ENCODE results near the gene RNF151. TPM values are rescaled to one million over a fixed set of nuclear protein-coding genes. Genes with fewer than 3 reads are reported as not detected.
A peak's percentile ranks its signal among the peaks of the same experiment; 100 is the strongest.

The RNF151 gene
- total RNA-seq, 1 donor from 2014 or later: not detected

DNA sequence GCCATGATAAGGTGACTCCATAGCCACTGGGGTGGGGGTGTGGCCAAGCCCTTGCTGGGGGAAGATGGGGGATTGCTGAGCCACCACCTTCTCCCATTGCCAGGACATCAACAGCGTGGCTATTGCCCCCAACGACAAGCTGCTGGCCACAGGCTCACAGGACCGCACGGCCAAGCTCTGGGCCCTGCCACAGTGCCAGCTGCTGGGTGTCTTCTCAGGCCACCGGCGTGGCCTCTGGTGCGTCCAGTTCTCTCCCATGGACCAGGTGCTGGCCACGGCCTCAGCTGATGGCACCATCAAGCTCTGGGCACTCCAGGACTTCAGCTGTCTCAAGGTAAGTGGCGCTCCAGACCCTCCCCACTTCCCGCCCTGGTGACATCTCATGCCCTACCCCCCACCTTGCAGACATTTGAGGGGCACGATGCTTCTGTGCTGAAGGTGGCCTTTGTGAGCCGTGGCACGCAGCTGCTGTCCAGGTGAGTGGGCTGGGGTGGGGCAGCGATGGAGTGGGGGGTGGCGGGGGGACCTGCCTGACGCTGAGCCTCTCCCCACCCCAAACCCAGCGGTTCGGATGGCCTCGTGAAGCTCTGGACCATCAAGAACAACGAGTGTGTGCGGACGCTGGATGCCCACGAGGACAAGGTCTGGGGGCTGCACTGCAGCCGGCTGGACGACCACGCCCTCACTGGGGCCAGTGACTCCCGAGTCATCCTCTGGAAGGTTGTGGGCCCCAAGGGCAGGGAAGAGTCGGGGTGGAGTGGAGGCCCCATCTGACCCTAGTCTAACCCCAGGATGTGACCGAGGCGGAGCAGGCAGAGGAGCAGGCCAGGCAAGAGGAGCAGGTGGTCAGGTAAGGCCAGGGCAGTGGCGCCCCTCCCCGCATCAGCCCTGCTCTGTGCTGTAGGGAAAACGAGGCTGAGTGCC, 10.6 kb downstream of the RNF151 start:
- no peak for DNase-seq (ENCODE audit: low spot score)

GRCh38 chr16:1977875-1978268, 11.2 kb downstream of the RNF151 start:
- no peak for DNase-seq (ENCODE audit: low spot score)

- no peak for DNase-seq (ENCODE audit: low spot score)
Observed at GRCh38 chr16:1978476-1979120, 11.9 kb downstream of the RNF151 start.

GRCh38 chr16:1979271-1980029, 12.8 kb downstream of the RNF151 start:
- peak; percentile 76 for DNase-seq (ENCODE audit: low spot score)

DNA sequence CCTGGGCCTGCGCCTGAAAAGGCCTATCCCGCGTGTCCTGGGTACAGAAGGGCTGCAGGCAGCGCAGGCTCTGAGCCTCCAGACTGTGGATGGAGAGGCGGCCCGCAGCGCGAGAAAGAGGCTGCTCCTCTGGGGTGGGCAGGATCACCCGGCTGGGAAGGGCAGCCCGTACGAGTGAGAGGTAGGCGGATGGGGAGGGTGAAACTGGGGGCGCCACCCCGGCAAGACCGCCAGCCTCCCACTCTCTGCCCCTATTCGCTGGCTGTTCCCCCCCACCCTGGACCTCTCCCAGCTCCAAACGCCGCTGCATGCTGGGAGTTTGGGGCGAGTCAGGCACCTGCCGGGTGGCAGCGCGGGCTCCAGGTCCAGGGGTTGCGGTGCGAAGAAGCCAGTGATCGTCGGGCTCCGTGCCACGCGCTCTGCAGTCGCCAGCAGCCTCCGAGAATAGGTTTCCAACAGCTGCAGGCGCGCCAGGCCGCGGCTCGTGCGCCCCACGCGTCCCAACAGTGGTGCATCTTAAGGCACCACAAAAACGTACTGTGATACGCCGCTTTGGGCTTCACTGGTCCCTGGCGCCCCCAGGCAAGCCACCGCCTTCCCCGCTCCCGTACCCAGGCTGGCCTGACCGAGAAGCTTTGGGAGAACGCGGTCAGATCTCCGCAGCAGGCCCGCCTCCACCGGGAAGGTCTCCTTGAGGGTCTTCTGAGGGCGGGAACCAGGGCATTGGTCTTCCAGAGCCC, 13.5 kb downstream of the RNF151 start:
- DNase-seq (ENCODE audit: low spot score): no peak

DNA sequence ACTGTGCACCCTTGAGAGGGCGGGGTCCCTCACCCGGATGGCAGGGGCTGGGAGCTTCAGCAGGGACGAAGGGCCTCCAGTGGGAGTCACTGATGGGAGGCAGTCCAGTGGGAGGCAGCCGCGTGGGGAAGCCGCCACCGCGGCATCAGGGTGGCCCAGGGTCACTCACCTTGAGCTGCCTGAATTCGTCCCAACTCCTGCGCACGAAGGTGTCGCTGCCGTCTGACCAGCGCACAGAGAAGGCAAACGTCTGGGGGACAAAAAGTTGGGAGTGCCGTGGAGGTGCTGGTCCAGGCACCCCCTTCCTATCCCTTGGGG, 14.1 kb downstream of the RNF151 start:
- no peak for DNase-seq (ENCODE audit: low spot score)

DNA sequence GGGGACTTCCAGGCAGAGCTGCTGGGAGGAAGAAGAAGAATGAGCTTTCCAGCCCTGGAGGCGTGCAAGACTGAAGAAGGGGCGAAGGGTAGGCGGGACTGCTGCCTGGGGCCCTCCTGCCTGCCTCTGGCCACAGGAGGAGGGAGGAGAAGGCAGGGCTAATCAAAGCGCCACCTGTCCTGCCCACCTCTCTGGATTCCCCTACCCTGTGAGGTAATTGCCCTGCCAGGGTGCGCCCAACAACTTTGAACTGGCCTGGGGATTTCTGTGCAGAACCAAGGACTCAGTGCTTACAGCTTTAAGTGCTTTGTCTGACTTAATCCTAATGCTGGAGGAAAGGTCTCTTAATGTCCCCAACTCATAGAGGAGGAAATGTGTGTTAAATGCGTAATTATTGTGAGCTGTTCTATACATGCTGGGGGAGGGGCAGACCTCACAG, 14.8 kb downstream of the RNF151 start, which contains the start of gene NOXO1:
Gene NOXO1, minus strand, starts transcription at position 72 of the 439 bp plus-strand sequence. CDS start 290 bp downstream, outside the sequence.
- no peak for DNase-seq (ENCODE audit: low spot score)

DNA sequence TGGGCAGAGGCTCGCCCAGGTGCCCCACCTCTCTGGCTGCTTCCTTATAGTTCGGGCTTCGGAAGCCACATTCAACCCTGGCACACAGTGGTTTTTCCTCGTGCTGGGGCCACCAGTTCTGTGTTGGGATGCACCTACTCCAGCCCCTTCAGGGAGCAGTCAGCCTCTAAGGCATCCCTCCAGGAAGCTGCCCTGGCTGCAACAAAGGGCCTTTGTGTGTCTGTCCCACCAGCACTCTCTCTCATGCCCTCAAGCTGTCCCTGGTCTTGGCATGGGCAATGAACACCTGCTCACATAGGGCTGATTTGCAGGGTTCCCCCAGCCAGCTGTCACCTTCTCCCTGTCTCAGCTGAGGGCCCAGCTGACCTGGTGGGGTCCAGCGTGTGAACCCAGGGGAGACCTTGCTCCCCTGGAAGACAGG, 15.4 kb downstream of the RNF151 start:
- no peak for DNase-seq (ENCODE audit: low spot score)

- DNase-seq (ENCODE audit: low spot score): no peak
Observed at GRCh38 chr16:1982991-1983543, 16.4 kb downstream of the RNF151 start.

- DNase-seq (ENCODE audit: low spot score): peak; percentile 90
Observed at GRCh38 chr16:1983544-1984346, 17.1 kb downstream of the RNF151 start, which contains the start of gene GFER. Gene GFER (plus strand): TSS chr16:1984193. CDS start chr16:1984219, 26 bp downstream.

DNA sequence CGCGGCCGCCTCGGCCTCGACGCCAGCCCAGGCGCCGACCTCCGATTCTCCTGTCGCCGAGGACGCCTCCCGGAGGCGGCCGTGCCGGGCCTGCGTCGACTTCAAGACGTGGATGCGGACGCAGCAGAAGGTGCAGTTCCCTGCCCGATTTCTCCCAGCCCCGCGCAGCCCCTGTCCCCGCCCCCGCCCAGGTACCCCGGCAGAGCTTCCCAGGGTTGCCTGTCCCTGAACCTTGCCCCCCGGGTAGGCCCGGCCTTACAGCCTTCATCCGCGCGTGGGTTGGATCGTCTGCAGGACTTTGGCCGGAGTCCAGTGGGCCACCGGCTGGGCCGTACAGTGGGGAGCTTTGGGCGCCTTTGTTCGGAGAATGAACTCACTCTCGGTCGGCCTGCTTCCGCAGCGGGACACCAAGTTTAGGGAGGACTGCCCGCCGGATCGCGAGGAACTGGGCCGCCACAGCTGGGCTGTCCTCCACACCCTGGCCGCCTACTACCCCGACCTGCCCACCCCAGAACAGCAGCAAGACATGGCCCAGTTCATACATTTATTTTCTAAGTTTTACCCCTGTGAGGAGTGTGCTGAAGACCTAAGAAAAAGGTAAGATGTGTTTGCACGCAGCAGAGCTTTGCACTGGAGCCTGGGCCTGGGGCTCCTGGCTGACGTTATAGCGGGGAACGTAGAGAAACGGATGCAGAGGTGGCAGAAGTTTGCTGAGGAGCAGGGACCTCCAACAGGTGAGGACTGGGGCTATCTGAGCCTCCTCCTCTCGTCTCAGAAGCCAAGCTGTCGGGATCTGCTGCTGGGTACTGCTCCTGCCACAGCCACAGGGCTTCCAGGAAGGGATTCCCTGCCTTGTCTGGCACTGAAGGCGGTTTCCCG, 17.9 kb downstream of the RNF151 start:
- no peak for DNase-seq (ENCODE audit: low spot score)

GRCh38 chr16:1985466-1986150, 19.0 kb downstream of the RNF151 start:
- no peak for DNase-seq (ENCODE audit: low spot score)

GRCh38 chr16:1987198-1987597, 20.5 kb downstream of the RNF151 start:
- no peak for DNase-seq (ENCODE audit: low spot score)

- no peak for DNase-seq (ENCODE audit: low spot score)
Observed at GRCh38 chr16:1989209-1990100, 22.8 kb downstream of the RNF151 start, which contains the start of gene SYNGR3. Gene SYNGR3 (plus strand): TSS chr16:1989970. CDS start chr16:1990103, 133 bp downstream.

DNA sequence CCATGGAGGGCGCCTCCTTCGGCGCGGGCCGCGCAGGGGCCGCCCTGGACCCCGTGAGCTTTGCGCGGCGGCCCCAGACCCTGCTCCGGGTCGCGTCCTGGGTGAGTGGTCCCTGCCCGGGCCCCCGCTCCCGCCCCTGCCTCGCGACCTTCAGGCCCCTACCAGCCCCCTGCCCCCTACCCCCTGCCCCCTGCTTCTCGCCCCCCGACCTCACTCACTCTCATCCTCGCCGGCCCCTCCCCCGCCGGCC, 23.4 kb downstream of the RNF151 start:
- DNase-seq (ENCODE audit: low spot score): no peak

DNA sequence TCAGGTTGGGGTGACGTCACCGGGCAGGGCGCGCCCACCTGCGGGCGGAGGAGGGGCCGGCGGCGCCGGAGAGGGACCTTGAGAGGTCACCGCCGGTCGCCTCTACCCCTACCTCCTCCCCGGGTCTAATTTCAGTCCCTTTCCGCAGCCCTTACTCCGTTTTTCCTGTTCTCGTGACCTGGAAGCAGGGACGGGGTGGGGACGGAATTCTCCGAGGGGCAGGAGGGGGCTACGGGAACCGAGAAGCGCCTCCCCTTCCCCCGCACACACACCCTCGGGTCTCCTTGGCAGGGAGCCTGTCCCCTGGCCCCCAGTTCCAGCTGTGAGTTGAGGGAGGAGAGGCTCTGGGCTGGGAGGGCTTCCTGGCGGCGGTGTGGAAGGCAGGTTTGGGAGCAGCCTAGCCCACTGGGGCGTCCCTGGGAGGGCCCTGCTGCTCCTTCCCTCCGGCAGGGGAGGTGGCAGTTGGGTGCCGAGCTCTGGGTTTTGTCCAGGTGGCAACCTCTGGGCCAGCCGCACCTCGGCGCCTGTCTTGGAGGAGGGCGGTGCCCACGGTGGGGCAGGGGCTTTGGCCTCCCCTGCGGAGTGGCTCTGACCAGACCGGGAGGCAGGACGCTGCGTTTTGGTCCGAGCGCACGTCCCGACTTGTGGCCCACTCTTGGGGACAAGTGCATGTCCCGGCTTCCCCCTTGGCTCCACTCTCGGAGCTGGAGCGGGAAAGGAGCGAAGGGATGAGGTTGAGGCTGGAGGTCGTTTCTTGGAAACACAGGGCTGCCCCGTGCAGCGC, 23.9 kb downstream of the RNF151 start:
- no peak for DNase-seq (ENCODE audit: low spot score)

- DNase-seq (ENCODE audit: low spot score): no peak
Observed at GRCh38 chr16:1991135-1991551, 24.5 kb downstream of the RNF151 start.
